NB4 (cell line): ENCODE data around the gene PTPRK.

Experiments used
- MAX ChIP-seq: IDR thresholded peaks from 2 replicates; pipeline ENCODE4 v1.6.1; 2011; ENCODE audit warnings: low read depth, low read length
- MYC ChIP-seq: IDR thresholded peaks from 2 replicates; pipeline ENCODE4 v1.6.1; 2011; ENCODE audit warnings: low read depth, low read length
- POLR2A ChIP-seq: IDR thresholded peaks from 2 replicates; pipeline ENCODE4 v1.6.1; 2011; ENCODE audit warnings: mild to moderate bottlenecking; ENCODE audit not compliant: insufficient read length; ENCODE audit errors: extremely low read depth
- TF ChIP-seq, protein P1 (sequence below): IDR thresholded peaks from one replicate; pipeline ENCODE4 v1.5.1; 2012; ENCODE audit warnings: low read depth, low read length

GRCh38 chr6:127923135-127923534 is 597.3 kb downstream of the PTPRK start:
- TF ChIP-seq, protein P1, sequence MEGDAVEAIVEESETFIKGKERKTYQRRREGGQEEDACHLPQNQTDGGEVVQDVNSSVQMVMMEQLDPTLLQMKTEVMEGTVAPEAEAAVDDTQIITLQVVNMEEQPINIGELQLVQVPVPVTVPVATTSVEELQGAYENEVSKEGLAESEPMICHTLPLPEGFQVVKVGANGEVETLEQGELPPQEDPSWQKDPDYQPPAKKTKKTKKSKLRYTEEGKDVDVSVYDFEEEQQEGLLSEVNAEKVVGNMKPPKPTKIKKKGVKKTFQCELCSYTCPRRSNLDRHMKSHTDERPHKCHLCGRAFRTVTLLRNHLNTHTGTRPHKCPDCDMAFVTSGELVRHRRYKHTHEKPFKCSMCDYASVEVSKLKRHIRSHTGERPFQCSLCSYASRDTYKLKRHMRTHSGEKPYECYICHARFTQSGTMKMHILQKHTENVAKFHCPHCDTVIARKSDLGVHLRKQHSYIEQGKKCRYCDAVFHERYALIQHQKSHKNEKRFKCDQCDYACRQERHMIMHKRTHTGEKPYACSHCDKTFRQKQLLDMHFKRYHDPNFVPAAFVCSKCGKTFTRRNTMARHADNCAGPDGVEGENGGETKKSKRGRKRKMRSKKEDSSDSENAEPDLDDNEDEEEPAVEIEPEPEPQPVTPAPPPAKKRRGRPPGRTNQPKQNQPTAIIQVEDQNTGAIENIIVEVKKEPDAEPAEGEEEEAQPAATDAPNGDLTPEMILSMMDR, result no peak
- TF ChIP-seq POLR2A (no peak), MYC (no peak), MAX (no peak)
